PC-3 (cell line): ENCODE data around the gene CRADD.

ENCODE experiments used
- CTCF ChIP-seq: fragments of 300-600 bp; sonication (generic); conservative IDR thresholded peaks from 2 replicates; pipeline ENCODE4 v1.5.1; 2017; ENCODE audit warnings: antibody characterized with exemption, low read depth, mild to moderate bottlenecking, low read length
- EZH2 ChIP-seq: fragments of 300-600 bp; sonication (generic); IDR thresholded peaks from one replicate; pipeline ENCODE4 v1.6.1; 2017; ENCODE audit warnings: antibody characterized with exemption, mild to moderate bottlenecking, low read length; ENCODE audit not compliant: unreplicated experiment
- EZH2phosphoT487 ChIP-seq: fragments of 300-600 bp; sonication (generic); IDR thresholded peaks from 2 replicates; pipeline ENCODE4 v1.6.1; 2018; ENCODE audit warnings: mild to moderate bottlenecking, antibody characterized with exemption, low read length, borderline replicate concordance

GRCh38 chr12:93738199-93739058 lies 61.3 kb downstream of the CRADD start:
- TF ChIP-seq CTCF = no peak
- TF ChIP-seq EZH2phosphoT487 = no peak
- no peak for TF ChIP-seq EZH2
